SK-N-SH treated with all-trans-retinoic acid at 6 μM for 48 hours (cell line): ENCODE measurements around the gene PRDM5.

Experiments used
- ATAC-seq: fragments of 200-7000 bp; cut with Tn5 transposase; 3 replicates; pipeline ENCODE4 v1.9.1; 2020; ENCODE audit warnings: mild to moderate bottlenecking, moderate library complexity
- ARNTL ChIP-seq: fragments of 450-650 bp; formaldehyde crosslinking; IDR thresholded peaks from 2 replicates; pipeline ENCODE4 v1.5.0; 2020; ENCODE audit warnings: low read depth, mild to moderate bottlenecking, moderate library complexity, borderline replicate concordance
- BACH2 ChIP-seq: fragments of 250-450 bp; sonication (Bioruptor Pico); IDR thresholded peaks from 2 replicates; pipeline ENCODE4 v1.9.0; 2021; ENCODE audit warnings: mild to moderate bottlenecking, borderline replicate concordance
- CSDC2 ChIP-seq: fragments of 250-450 bp; sonication (Bioruptor Pico); IDR thresholded peaks from 2 replicates; pipeline ENCODE4 v1.5.0; 2020; ENCODE audit warnings: mild to moderate bottlenecking, moderate library complexity
- ESRRG ChIP-seq: fragments of 250-450 bp; sonication (Bioruptor Pico); IDR thresholded peaks from 2 replicates; pipeline ENCODE4 v1.6.1; 2021; ENCODE audit warnings: mild to moderate bottlenecking
- GLIS3 ChIP-seq: fragments of 250-450 bp; sonication (Bioruptor Pico); IDR thresholded peaks from 2 replicates; pipeline ENCODE4 v1.5.0; 2020; ENCODE audit warnings: mild to moderate bottlenecking, moderate library complexity
- ISL1 ChIP-seq: fragments of 250-450 bp; sonication (Bioruptor Pico); IDR thresholded peaks from 2 replicates; pipeline ENCODE4 v2.1.2; 2022; ENCODE audit warnings: mild to moderate bottlenecking, moderate library complexity
- OSR1 ChIP-seq: fragments of 250-450 bp; sonication (Bioruptor Pico); IDR thresholded peaks from 2 replicates; pipeline ENCODE4 v1.8.0; 2022; ENCODE audit warnings: moderate library complexity, mild to moderate bottlenecking, inconsistent platforms
- PPARA ChIP-seq: fragments of 250-450 bp; sonication (Bioruptor Pico); IDR thresholded peaks from 2 replicates; pipeline ENCODE4 v1.5.0; 2020; ENCODE audit warnings: mild to moderate bottlenecking, borderline replicate concordance
- RARB ChIP-seq: fragments of 250-450 bp; sonication (Bioruptor Pico); IDR thresholded peaks from 2 replicates; pipeline ENCODE4 v1.8.0; 2021; ENCODE audit warnings: mild to moderate bottlenecking, moderate library complexity
- SNAI2 ChIP-seq: fragments of 250-450 bp; sonication (Bioruptor Pico); IDR thresholded peaks from 2 replicates; pipeline ENCODE4 v1.5.0; 2020; ENCODE audit warnings: mild to moderate bottlenecking, moderate library complexity
- TCF4 ChIP-seq: fragments of 250-450 bp; sonication (Bioruptor Pico); IDR thresholded peaks from 2 replicates; pipeline ENCODE4 v1.8.0; 2021; ENCODE audit warnings: mild to moderate bottlenecking, moderate library complexity, borderline replicate concordance
- TOX ChIP-seq: fragments of 250-450 bp; sonication (Bioruptor Pico); IDR thresholded peaks from 2 replicates; pipeline ENCODE4 v1.8.0; 2021; ENCODE audit warnings: mild to moderate bottlenecking, moderate library complexity, borderline replicate concordance
- ZC3H10 ChIP-seq: fragments of 250-450 bp; sonication (Bioruptor Pico); IDR thresholded peaks from 2 replicates; pipeline ENCODE4 v1.5.1; 2021; ENCODE audit warnings: mild to moderate bottlenecking, moderate library complexity
- ZFP3 ChIP-seq: fragments of 250-450 bp; sonication (Bioruptor Pico); IDR thresholded peaks from 2 replicates; pipeline ENCODE4 v1.5.0; 2020; ENCODE audit warnings: mild to moderate bottlenecking, moderate library complexity
- ZFP30 ChIP-seq: fragments of 450-650 bp; formaldehyde crosslinking; IDR thresholded peaks from 2 replicates; pipeline ENCODE4 v1.5.0; 2022; ENCODE audit warnings: mild to moderate bottlenecking, moderate library complexity
- ZNF565 ChIP-seq: fragments of 450-650 bp; formaldehyde crosslinking; conservative IDR thresholded peaks from 2 replicates; pipeline ENCODE4 v1.5.0; 2020; ENCODE audit warnings: low read depth, mild to moderate bottlenecking, moderate library complexity
- ZNF70 ChIP-seq: fragments of 450-650 bp; formaldehyde crosslinking; IDR thresholded peaks from 2 replicates; pipeline ENCODE4 v1.5.0; 2020; ENCODE audit warnings: mild to moderate bottlenecking, moderate library complexity
- ZNF8 ChIP-seq: fragments of 450-650 bp; formaldehyde crosslinking; IDR thresholded peaks from 2 replicates; pipeline ENCODE4 v1.5.0; 2020; ENCODE audit warnings: mild to moderate bottlenecking, moderate library complexity
- TF ChIP-seq, protein P1 (sequence below): fragments of 250-450 bp; sonication (Bioruptor Pico); IDR thresholded peaks from 2 replicates; pipeline ENCODE4 v1.5.0; 2020; ENCODE audit warnings: mild to moderate bottlenecking, moderate library complexity
- TF ChIP-seq, protein P2 (sequence below): fragments of 250-450 bp; sonication (Bioruptor Pico); IDR thresholded peaks from 2 replicates; pipeline ENCODE4 v1.8.0; 2020; ENCODE audit warnings: mild to moderate bottlenecking, moderate library complexity, borderline replicate concordance
- TF ChIP-seq, protein P3 (sequence below): fragments of 250-450 bp; sonication (Bioruptor Pico); IDR thresholded peaks from 2 replicates; pipeline ENCODE4 v1.8.0; 2021; ENCODE audit warnings: low read depth, mild to moderate bottlenecking, moderate library complexity, borderline replicate concordance
- TF ChIP-seq, protein P4 (sequence below): fragments of 250-450 bp; sonication (Bioruptor Pico); IDR thresholded peaks from 2 replicates; pipeline ENCODE4 v1.5.1; 2020; ENCODE audit warnings: low read depth, mild to moderate bottlenecking, moderate library complexity
- TF ChIP-seq, protein P5 (sequence below): fragments of 250-450 bp; sonication (Bioruptor Pico); IDR thresholded peaks from 2 replicates; pipeline ENCODE4 v1.5.1; 2021; ENCODE audit warnings: mild to moderate bottlenecking, moderate library complexity

PRDM5 gene

DNA sequence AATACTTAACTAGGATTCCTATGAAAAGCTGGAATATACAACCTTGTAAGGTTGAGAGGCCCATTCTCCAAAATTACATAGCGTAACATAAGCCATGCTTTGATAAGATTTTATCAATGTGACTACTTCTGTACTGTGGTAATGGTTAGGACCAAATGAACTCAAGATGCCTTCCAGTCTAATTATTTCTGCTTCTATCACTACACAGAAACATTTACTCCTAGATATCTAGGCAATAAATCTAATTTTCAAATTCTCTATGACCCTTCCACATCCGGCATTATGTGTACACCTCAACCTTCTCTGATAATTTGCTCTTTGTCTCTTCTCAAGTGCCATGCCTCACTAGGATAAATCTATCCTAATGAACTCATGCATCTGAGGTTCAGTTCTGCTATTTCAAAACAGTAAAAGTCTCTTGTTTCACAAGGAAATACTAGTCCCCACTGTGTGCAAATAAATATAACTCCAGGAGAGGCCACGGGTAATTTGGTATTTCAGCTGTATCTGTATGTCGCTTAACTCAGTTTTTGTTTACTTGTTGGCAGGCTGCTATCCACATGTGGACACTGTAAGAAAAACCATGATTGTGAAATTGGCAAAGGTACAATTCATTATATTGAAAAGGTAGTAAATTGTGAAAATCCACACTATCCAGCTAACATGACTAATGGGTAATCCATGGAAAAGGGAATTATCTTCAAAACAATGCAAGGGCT, 93.3 kb downstream of the PRDM5 start:
- TF ChIP-seq ISL1 (peak; percentile 63), ARNTL (CRISPR knock-in tag) (no peak), ZC3H10 (CRISPR knock-in tag) (no peak), ESRRG (CRISPR knock-in tag) (no peak), CSDC2 (CRISPR knock-in tag) (no peak), ZFP3 (CRISPR knock-in tag) (0 out of 2 replicates have a peak, but pooled peaks have one; percentile 30), ZNF70 (CRISPR knock-in tag) (0 out of 2 replicates have a peak, but pooled peaks have one; percentile 2), SNAI2 (0 out of 2 replicates have a peak, but pooled peaks have one; percentile 34), BACH2 (no peak), GLIS3 (CRISPR knock-in tag) (no peak), OSR1 (CRISPR knock-in tag) (no peak), RARB (CRISPR knock-in tag) (no peak), ZNF8 (CRISPR knock-in tag) (no peak), ZNF565 (CRISPR knock-in tag) (no peak), TOX (CRISPR knock-in tag) (no peak), TCF4 (peak; percentile 89), ZFP30 (CRISPR knock-in tag) (no peak), PPARA (CRISPR knock-in tag) (no peak)
- TF ChIP-seq, protein P1, sequence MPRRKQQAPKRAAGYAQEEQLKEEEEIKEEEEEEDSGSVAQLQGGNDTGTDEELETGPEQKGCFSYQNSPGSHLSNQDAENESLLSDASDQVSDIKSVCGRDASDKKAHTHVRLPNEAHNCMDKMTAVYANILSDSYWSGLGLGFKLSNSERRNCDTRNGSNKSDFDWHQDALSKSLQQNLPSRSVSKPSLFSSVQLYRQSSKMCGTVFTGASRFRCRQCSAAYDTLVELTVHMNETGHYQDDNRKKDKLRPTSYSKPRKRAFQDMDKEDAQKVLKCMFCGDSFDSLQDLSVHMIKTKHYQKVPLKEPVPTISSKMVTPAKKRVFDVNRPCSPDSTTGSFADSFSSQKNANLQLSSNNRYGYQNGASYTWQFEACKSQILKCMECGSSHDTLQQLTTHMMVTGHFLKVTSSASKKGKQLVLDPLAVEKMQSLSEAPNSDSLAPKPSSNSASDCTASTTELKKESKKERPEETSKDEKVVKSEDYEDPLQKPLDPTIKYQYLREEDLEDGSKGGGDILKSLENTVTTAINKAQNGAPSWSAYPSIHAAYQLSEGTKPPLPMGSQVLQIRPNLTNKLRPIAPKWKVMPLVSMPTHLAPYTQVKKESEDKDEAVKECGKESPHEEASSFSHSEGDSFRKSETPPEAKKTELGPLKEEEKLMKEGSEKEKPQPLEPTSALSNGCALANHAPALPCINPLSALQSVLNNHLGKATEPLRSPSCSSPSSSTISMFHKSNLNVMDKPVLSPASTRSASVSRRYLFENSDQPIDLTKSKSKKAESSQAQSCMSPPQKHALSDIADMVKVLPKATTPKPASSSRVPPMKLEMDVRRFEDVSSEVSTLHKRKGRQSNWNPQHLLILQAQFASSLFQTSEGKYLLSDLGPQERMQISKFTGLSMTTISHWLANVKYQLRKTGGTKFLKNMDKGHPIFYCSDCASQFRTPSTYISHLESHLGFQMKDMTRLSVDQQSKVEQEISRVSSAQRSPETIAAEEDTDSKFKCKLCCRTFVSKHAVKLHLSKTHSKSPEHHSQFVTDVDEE (CRISPR knock-in tag) = peak; percentile 83; the same call in 1 of the 2 replicates
- TF ChIP-seq, protein P2, sequence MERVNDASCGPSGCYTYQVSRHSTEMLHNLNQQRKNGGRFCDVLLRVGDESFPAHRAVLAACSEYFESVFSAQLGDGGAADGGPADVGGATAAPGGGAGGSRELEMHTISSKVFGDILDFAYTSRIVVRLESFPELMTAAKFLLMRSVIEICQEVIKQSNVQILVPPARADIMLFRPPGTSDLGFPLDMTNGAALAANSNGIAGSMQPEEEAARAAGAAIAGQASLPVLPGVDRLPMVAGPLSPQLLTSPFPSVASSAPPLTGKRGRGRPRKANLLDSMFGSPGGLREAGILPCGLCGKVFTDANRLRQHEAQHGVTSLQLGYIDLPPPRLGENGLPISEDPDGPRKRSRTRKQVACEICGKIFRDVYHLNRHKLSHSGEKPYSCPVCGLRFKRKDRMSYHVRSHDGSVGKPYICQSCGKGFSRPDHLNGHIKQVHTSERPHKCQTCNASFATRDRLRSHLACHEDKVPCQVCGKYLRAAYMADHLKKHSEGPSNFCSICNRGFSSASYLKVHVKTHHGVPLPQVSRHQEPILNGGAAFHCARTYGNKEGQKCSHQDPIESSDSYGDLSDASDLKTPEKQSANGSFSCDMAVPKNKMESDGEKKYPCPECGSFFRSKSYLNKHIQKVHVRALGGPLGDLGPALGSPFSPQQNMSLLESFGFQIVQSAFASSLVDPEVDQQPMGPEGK (CRISPR knock-in tag) = no peak
- TF ChIP-seq, protein P3, sequence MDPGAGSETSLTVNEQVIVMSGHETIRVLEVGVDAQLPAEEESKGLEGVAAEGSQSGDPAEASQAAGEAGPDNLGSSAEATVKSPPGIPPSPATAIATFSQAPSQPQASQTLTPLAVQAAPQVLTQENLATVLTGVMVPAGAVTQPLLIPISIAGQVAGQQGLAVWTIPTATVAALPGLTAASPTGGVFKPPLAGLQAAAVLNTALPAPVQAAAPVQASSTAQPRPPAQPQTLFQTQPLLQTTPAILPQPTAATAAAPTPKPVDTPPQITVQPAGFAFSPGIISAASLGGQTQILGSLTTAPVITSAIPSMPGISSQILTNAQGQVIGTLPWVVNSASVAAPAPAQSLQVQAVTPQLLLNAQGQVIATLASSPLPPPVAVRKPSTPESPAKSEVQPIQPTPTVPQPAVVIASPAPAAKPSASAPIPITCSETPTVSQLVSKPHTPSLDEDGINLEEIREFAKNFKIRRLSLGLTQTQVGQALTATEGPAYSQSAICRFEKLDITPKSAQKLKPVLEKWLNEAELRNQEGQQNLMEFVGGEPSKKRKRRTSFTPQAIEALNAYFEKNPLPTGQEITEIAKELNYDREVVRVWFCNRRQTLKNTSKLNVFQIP (CRISPR knock-in tag) = no peak
- TF ChIP-seq, protein P4, sequence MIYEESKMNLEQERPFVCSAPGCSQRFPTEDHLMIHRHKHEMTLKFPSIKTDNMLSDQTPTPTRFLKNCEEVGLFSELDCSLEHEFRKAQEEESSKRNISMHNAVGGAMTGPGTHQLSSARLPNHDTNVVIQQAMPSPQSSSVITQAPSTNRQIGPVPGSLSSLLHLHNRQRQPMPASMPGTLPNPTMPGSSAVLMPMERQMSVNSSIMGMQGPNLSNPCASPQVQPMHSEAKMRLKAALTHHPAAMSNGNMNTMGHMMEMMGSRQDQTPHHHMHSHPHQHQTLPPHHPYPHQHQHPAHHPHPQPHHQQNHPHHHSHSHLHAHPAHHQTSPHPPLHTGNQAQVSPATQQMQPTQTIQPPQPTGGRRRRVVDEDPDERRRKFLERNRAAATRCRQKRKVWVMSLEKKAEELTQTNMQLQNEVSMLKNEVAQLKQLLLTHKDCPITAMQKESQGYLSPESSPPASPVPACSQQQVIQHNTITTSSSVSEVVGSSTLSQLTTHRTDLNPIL (CRISPR knock-in tag) = 0 out of 2 replicates have a peak, but pooled peaks have one; percentile 27
- TF ChIP-seq, protein P5, sequence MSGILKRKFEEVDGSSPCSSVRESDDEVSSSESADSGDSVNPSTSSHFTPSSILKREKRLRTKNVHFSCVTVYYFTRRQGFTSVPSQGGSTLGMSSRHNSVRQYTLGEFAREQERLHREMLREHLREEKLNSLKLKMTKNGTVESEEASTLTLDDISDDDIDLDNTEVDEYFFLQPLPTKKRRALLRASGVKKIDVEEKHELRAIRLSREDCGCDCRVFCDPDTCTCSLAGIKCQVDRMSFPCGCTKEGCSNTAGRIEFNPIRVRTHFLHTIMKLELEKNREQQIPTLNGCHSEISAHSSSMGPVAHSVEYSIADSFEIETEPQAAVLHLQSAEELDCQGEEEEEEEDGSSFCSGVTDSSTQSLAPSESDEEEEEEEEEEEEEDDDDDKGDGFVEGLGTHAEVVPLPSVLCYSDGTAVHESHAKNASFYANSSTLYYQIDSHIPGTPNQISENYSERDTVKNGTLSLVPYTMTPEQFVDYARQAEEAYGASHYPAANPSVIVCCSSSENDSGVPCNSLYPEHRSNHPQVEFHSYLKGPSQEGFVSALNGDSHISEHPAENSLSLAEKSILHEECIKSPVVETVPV (CRISPR knock-in tag) = 0 out of 2 replicates have a peak, but pooled peaks have one; percentile 40
- peak; percentile 53; the same call in 1 of the 3 replicates for ATAC-seq

DNA sequence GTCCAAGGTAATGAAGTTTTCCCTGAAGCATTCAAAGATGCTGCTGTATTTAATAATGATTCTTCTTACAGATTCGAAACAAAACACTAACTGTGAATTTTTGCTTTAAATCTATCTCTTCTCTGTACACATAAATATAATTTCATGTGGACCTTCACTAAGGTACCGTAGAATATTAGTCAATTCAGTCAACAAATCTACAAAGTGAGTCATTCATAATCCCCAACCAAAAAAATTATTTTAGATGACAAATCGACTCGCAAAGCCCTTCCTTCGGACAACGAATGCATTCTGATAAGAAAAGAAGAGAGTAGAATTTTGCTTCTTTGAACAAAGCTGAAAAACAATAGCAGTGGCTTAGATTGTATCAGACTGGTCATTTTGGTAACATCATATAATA, 95.7 kb downstream of the PRDM5 start:
- no peak for ATAC-seq
- TF ChIP-seq GLIS3 (CRISPR knock-in tag) = no peak
